Nephron progenitor cell (in vitro differentiated cells): ENCODE results near the gene ADORA2B.
"Not testable (repeated sequence)": the region's sequence is repeated elsewhere in the genome, so short reads cannot be mapped to it uniquely, and the experiment has no call there.

Source experiments
- DNase-seq: peaks from one replicate; pipeline ENCODE4 v3.0.0; 2021
- H3K27ac Mint-ChIP-seq: 2 replicates; pipeline ENCODE4 v1.8.0; 2021; ENCODE audit warnings: mild to moderate bottlenecking, moderate library complexity, mixed read lengths
- H3K27me3 Mint-ChIP-seq: 2 replicates; pipeline ENCODE4 v1.8.0; 2021; ENCODE audit warnings: mild to moderate bottlenecking, low read depth, mixed read lengths; ENCODE audit not compliant: poor library complexity
- H3K36me3 Mint-ChIP-seq: 2 replicates; pipeline ENCODE4 v1.8.0; 2021; ENCODE audit warnings: low read depth, mixed read lengths
- H3K4me1 Mint-ChIP-seq: 2 replicates; pipeline ENCODE4 v1.8.0; 2021; ENCODE audit warnings: mixed read lengths
- H3K4me3 Mint-ChIP-seq: 2 replicates; pipeline ENCODE4 v1.8.0; 2021; ENCODE audit warnings: mild to moderate bottlenecking, moderate library complexity, mixed read lengths
- H3K9me3 Mint-ChIP-seq: 2 replicates; pipeline ENCODE4 v1.8.0; 2021; ENCODE audit warnings: mild to moderate bottlenecking, moderate library complexity, mixed read lengths
- CTCF ChIP-seq: fragments of 200-600 bp; sonication (generic); IDR thresholded peaks from 2 replicates; pipeline ENCODE4 v1.5.0; 2021; ENCODE audit warnings: antibody characterized with exemption

Gene ADORA2B

GRCh38 chr17:15978606-15979005, 33.7 kb downstream of the ADORA2B start:
- DNase-seq, result no peak
- no peak for TF ChIP-seq CTCF
- peaks cover 71% of the 10 kb centered on the region for H3K36me3 Mint-ChIP-seq

GRCh38 chr17:15979013-15979412, 34.1 kb downstream of the ADORA2B start:
- not testable (repeated sequence) for H3K9me3 Mint-ChIP-seq, H3K27me3 Mint-ChIP-seq, H3K4me3 Mint-ChIP-seq, H3K27ac Mint-ChIP-seq, DNase-seq, H3K4me1 Mint-ChIP-seq
- H3K36me3 Mint-ChIP-seq, result peaks cover 72% of the 10 kb centered on the region

More at GRCh38 chr17:15978606-15979005, 33.7 kb downstream of the ADORA2B start:
- no peak overlapping the region for H3K4me3 Mint-ChIP-seq
- H3K4me1 Mint-ChIP-seq, result no peaks in the 10 kb centered on the region
- H3K9me3 Mint-ChIP-seq, result peaks cover 10% of the 10 kb centered on the region
- peaks cover 4% of the 10 kb centered on the region for H3K27me3 Mint-ChIP-seq
- H3K27ac Mint-ChIP-seq, result no peak overlapping the region

GRCh38 chr17:15981208-15981607, 36.3 kb downstream of the ADORA2B start:
- no peak for DNase-seq
- Mint-ChIP-seq H3K36me3 (peaks cover 71% of the 10 kb centered on the region), H3K9me3 (peaks cover 10% of the 10 kb centered on the region), H3K4me3 (no peak overlapping the region), H3K4me1 (no peaks in the 10 kb centered on the region), H3K27me3 (no peaks in the 10 kb centered on the region), H3K27ac (peak overlapping the region; percentile 22)
- TF ChIP-seq CTCF, result no peak

- H3K36me3 Mint-ChIP-seq, result peaks cover 74% of the 10 kb centered on the region
- H3K27me3 Mint-ChIP-seq, result no peaks in the 10 kb centered on the region
- DNase-seq, result no peak
- H3K4me1 Mint-ChIP-seq, result no peaks in the 10 kb centered on the region
- no peak for TF ChIP-seq CTCF
- H3K9me3 Mint-ChIP-seq, result peaks cover 10% of the 10 kb centered on the region
- peak overlapping the region; percentile 86 for H3K27ac Mint-ChIP-seq
- H3K4me3 Mint-ChIP-seq, result no peak overlapping the region
Observed at GRCh38 chr17:15981646-15982580, 37.0 kb downstream of the ADORA2B start.

GRCh38 chr17:15996322-15996721, 51.4 kb downstream of the ADORA2B start:
- Mint-ChIP-seq H3K4me3 (no peak overlapping the region), H3K27ac (no peak overlapping the region), H3K9me3 (peaks cover 5% of the 10 kb centered on the region), H3K27me3 (no peaks in the 10 kb centered on the region), H3K4me1 (peaks cover 10% of the 10 kb centered on the region), H3K36me3 (peaks cover 39% of the 10 kb centered on the region)
- DNase-seq, result no peak
- TF ChIP-seq CTCF, result no peak

- Mint-ChIP-seq H3K27me3 (peaks cover 5% of the 10 kb centered on the region), H3K27ac (no peak overlapping the region), H3K36me3 (peaks cover 53% of the 10 kb centered on the region), H3K9me3 (peaks cover 22% of the 10 kb centered on the region), H3K4me3 (peak overlapping the region; percentile 93), H3K4me1 (peaks cover 19% of the 10 kb centered on the region)
- TF ChIP-seq CTCF, result no peak
- no peak for DNase-seq
Observed at GRCh38 chr17:15998031-15998562, 53.2 kb downstream of the ADORA2B start.
